Measurements from ENCODE around the gene TRAIP. TPM values are rescaled to one million over a fixed set of nuclear protein-coding genes. Genes with fewer than 3 reads are reported as not detected.

Gene TRAIP
- total RNA-seq, 4 donors from 2014 or later: 1.5 to 12.2 (median 2.8) TPM

DNA sequence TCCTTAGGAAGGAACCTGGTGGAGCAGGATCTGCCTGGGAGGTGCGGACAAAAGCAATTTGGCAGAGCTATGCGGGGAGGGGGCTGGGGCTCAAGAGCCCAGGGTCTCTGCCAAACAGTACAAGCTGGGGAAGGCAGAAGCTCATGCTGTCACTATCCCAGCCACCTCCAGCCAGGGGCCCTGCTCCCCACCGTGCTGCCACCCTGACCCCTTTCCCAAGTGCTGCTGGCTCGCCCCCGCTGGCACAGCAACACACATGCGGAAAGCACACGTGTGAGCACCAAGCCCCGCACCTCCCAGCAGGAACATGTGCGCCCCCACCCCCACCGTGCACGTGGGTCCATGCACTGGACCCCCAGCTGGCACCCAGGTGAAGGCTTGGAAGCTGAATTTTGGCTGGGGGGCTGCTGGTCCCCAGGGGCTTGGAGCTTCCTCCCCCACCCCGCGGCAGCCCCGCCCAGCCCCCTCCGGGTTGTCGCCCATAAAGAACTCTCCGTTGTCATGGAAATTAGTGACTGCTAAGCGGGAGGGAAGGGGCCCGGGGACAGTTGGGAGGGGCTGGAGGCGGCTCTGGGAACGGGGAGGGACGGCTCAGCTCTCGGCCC lies 12.6 kb upstream of the TRAIP start:
- H3K4me3 ChIP-seq: peak overlapping the region; percentile 13 to 48 (median 28)
- peaks cover 0 to 45% of the 10 kb centered on the region in 2 donors for H3K27me3 ChIP-seq
- H3K27ac ChIP-seq: no peak overlapping the region
- no peak for TF ChIP-seq POLR2A (IDR thresholded peaks at IDR 0.05)
- H3K36me3 ChIP-seq: no peaks in the 10 kb centered on the region
- WGBS, 2 donors: 7 to 9% methylated on average over 8 to 21 of the region's 23 CpGs
- H3K9me3 ChIP-seq: no peaks in the 10 kb centered on the region
- DNase-seq (ENCODE audit: low spot score in 2 of 2): no peak
- peaks cover 0 to 21% (median 15%) of the 10 kb centered on the region in 4 donors for H3K4me1 ChIP-seq

DNA sequence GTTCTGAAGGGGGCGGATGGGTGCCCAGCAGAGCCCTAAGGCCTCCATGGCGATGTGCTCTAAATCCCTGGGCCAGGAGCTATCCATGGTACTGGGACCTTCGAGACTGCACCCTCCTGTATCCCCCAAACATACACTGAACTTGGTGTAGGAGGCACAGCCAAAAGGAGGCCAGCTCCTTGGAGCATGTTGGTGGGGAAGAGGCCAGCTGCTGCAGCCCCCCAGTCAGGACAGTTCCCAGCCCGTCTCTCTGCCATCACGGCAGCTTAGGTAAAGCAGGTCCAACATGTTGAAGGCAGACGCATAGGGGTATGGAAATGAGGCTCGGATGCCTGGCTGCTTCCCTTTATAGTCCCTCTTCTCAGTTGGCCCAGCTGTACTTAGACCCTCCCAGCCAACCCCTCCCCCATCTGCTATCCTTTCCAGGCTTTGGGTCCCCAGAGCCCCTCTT lies 11.5 kb upstream of the TRAIP start:
- 14 to 15% methylated on average over 7 of the region's 7 CpGs for WGBS, 2 donors
- H3K27me3 ChIP-seq: peaks cover 0 to 53% of the 10 kb centered on the region in 2 donors
- TF ChIP-seq POLR2A (IDR thresholded peaks at IDR 0.05) (no peak), EP300 (IDR thresholded peaks at IDR 0.05) (no peak)
- TF ChIP-seq, protein P1, sequence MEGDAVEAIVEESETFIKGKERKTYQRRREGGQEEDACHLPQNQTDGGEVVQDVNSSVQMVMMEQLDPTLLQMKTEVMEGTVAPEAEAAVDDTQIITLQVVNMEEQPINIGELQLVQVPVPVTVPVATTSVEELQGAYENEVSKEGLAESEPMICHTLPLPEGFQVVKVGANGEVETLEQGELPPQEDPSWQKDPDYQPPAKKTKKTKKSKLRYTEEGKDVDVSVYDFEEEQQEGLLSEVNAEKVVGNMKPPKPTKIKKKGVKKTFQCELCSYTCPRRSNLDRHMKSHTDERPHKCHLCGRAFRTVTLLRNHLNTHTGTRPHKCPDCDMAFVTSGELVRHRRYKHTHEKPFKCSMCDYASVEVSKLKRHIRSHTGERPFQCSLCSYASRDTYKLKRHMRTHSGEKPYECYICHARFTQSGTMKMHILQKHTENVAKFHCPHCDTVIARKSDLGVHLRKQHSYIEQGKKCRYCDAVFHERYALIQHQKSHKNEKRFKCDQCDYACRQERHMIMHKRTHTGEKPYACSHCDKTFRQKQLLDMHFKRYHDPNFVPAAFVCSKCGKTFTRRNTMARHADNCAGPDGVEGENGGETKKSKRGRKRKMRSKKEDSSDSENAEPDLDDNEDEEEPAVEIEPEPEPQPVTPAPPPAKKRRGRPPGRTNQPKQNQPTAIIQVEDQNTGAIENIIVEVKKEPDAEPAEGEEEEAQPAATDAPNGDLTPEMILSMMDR (IDR thresholded peaks at IDR 0.05): no peak

DNA sequence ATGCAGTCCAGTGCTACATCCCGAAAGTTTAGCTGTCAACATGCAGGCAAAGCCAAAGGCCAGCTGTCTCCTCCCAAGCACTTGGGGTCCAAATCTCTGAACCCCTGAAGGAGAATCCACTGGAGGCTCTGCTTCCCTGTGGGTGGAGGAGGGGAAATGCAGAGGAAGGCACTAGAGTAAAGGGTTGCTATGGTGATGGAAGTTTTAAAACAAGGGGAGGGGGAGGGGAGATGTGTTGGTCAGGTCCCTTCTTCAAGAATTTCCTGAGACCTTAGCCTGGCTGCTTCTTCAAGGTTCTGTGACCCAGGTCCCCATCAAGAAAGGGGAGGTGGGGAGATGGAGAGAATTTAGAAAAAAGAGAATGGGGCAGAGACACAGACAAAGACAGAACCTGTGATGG lies 11.0 kb upstream of the TRAIP start:
- no peaks in the 10 kb centered on the region for H3K36me3 ChIP-seq
- H3K9me3 ChIP-seq: no peaks in the 10 kb centered on the region
- TF ChIP-seq EP300 (IDR thresholded peaks at IDR 0.05): no peak
- TF ChIP-seq, protein P1 (IDR thresholded peaks at IDR 0.05): no peak
- no peak for TF ChIP-seq POLR2A (IDR thresholded peaks at IDR 0.05)
- peaks cover 0 to 14% (median 11%) of the 10 kb centered on the region in 4 donors for H3K4me1 ChIP-seq
- H3K27me3 ChIP-seq: peaks cover 0 to 53% of the 10 kb centered on the region in 2 donors
- WGBS, 2 donors: 73 to 91% methylated on average over 1 of the region's 1 CpG
- H3K4me3 ChIP-seq: no peak overlapping the region
- no peak overlapping the region for H3K27ac ChIP-seq
- DNase-seq (ENCODE audit: low spot score in 2 of 2): no peak

More for the DNA sequence above, 11.5 kb upstream of the TRAIP start:
- DNase-seq (ENCODE audit: low spot score in 2 of 2): no peak
- H3K27ac ChIP-seq: no peak overlapping the region
- no peak overlapping the region for H3K4me3 ChIP-seq
- H3K4me1 ChIP-seq: peaks cover 0 to 18% (median 13%) of the 10 kb centered on the region in 4 donors
- H3K9me3 ChIP-seq: no peaks in the 10 kb centered on the region
- H3K36me3 ChIP-seq: no peaks in the 10 kb centered on the region

DNA sequence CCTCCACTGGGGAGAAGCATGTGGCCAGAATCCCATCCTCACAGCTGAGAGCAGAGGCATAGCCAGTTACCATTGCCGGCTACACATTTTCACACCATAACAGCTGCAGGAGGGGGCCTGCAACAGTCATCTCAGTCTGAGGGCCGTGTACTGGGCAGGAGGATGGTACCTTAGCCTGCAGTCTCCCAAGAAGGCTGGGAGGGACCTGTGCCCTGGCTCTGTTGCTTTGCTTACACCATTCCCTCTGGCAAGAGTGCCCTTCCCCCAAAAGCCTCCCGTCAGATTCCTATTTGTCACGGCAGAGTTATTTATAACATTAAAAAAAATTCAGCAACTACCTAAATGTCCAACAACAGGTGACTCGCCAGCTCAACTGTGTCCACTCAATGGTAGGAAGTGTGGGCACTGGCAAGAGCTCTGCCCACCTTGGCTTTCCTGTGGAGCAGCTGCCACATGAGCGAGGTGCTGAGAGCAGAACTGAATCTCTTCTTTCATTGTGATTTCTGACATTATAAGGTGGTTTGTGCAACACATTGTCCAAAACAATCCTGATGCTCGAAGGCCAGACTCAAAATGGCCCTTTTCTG lies 8.9 kb upstream of the TRAIP start:
- Histone ChIP-seq H3K4me3 (no peak overlapping the region), H3K4me1 (peaks cover 0 to 14% (median 11%) of the 10 kb centered on the region in 4 donors), H3K27me3 (peaks cover 0 to 51% of the 10 kb centered on the region in 2 donors), H3K27ac (no peak overlapping the region), H3K36me3 (no peaks in the 10 kb centered on the region), H3K9me3 (no peaks in the 10 kb centered on the region)
- DNase-seq (ENCODE audit: low spot score in 2 of 2): no peak
- TF ChIP-seq POLR2A (IDR thresholded peaks at IDR 0.05): no peak
- TF ChIP-seq, protein P1 (IDR thresholded peaks at IDR 0.05): no peak
- no peak for TF ChIP-seq EP300 (IDR thresholded peaks at IDR 0.05)
- WGBS, 2 donors: 51 to 64% methylated on average over 7 of the region's 7 CpGs

DNA sequence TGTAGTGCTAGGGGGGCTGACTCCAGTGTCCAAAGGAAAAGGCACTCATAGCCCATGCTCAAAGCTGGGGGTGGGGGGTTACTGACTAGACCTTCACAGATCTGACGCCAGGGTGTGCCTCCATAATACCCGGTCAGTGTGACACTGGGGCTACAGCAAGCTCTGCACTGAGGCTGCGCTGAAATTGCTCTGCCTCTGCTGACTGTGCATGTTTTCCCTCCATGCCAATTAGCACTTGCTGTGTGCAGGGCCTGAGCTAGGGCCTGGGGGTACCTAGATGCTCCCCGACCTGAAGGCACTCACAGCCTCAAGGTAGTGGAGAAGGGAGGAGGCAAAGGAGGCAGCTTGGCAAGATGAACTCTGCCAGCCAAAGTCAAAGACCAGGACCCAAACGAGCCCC lies 8.1 kb upstream of the TRAIP start:
- no peak overlapping the region for H3K4me3 ChIP-seq
- WGBS, 2 donors: 38 to 64% methylated on average over 2 to 5 of the region's 5 CpGs
- no peaks in the 10 kb centered on the region for H3K9me3 ChIP-seq
- no peaks in the 10 kb centered on the region for H3K36me3 ChIP-seq
- peaks cover 0 to 43% of the 10 kb centered on the region in 2 donors for H3K27me3 ChIP-seq
- H3K4me1 ChIP-seq: peaks cover 0 to 8% (median 6%) of the 10 kb centered on the region in 4 donors
- DNase-seq (ENCODE audit: low spot score in 2 of 2): no peak
- no peak overlapping the region for H3K27ac ChIP-seq
- no peak for TF ChIP-seq EP300 (IDR thresholded peaks at IDR 0.05)
- no peak for TF ChIP-seq POLR2A (IDR thresholded peaks at IDR 0.05)
- TF ChIP-seq, protein P1 (IDR thresholded peaks at IDR 0.05): no peak

Measured in tibial nerve (tissue), 4 donors.